H1 (cell line): ENCODE data around the gene CLEC10A. TPM values are rescaled to one million over a fixed set of nuclear protein-coding genes. Genes with fewer than 3 reads are reported as not detected.

ENCODE experiments used
- CTCF ChIA-PET: fragments of 300-600 bp; sonication (Branson Sonifier 250); formaldehyde crosslinking; loops from one replicate; lab custom pipeline; 2021; ENCODE audit not compliant: partially characterized antibody; lab: Charles Lee
- POLR2A ChIA-PET: fragments of 300-600 bp; sonication (Branson Sonifier 250); formaldehyde crosslinking; loops from one replicate; lab custom pipeline; 2021; ENCODE audit warnings: inconsistent platforms; ENCODE audit not compliant: partially characterized antibody; lab: Charles Lee
- DNase-seq, 2 experiments: peaks; one replicate each; pipeline versions ENCODE4 v3.0.0 to v3.0.0-alpha.2; 2010 to 2022; ENCODE audit warnings: low spot score in 2 of 2, low read depth in 1 of 2, mixed read lengths in 1 of 2
- FAIRE-seq: peaks from 2 replicates; lab custom pipeline; 2011; peaks lifted over from hg19 to GRCh38; lab: Jason Lieb, UNC
- H2AFZ ChIP-seq: 2 replicates; pipeline ENCODE4 v1.8.1; 2012; ENCODE audit warnings: low read length, inconsistent platforms
- H2AK5ac ChIP-seq: 2 replicates; pipeline ENCODE4 v1.6.1; 2013; ENCODE audit warnings: low read depth, low read length
- H2BK120ac ChIP-seq: replicated peaks from 2 replicates; pipeline ENCODE3; 2013; ENCODE audit warnings: low read depth, low read length, inconsistent platforms
- H2BK12ac ChIP-seq: 2 replicates; pipeline ENCODE4 v1.6.1; 2013; ENCODE audit warnings: low read depth, low read length
- H2BK15ac ChIP-seq: 2 replicates; pipeline ENCODE4 v1.6.1; 2013; ENCODE audit warnings: low read length
- H2BK20ac ChIP-seq: 2 replicates; pipeline ENCODE4 v1.6.1; 2013; ENCODE audit warnings: low read length
- H2BK5ac ChIP-seq: 2 replicates; pipeline ENCODE4 v1.6.1; 2013; ENCODE audit warnings: low read depth, low read length
- H3K14ac ChIP-seq: 2 replicates; pipeline ENCODE4 v1.6.1; 2013; ENCODE audit warnings: inconsistent platforms; ENCODE audit not compliant: insufficient read length
- H3K18ac ChIP-seq: 2 replicates; pipeline ENCODE4 v1.6.1; 2013; ENCODE audit warnings: low read length; ENCODE audit errors: extremely low read depth
- H3K23ac ChIP-seq: 2 replicates; pipeline ENCODE4 v1.6.1; 2013; ENCODE audit warnings: inconsistent platforms; ENCODE audit not compliant: insufficient read length
- H3K23me2 ChIP-seq: 2 replicates; pipeline ENCODE4 v1.6.1; 2013; ENCODE audit warnings: low read depth, low read length
- H3K27ac ChIP-seq: 2 replicates; pipeline ENCODE4 v1.6.1; 2011; ENCODE audit warnings: low read depth, low read length, inconsistent platforms
- H3K27me3 ChIP-seq, 4 experiments: replicated peaks in 1 of 4; 1 replicate in 1 of 4; 2 replicates in 3 of 4; pipeline versions ENCODE4 v1.6.1 to v1.8.1; 2011 to 2013; ENCODE audit warnings: low read length in 3 of 4, mild to moderate bottlenecking in 3 of 4, inconsistent platforms in 2 of 4, mixed read lengths in 2 of 4, moderate library complexity in 1 of 4; ENCODE audit not compliant: control insufficient read depth in 3 of 4, insufficient read depth in 3 of 4; ENCODE audit errors: extremely low read depth in 1 of 4
- H3K36me3 ChIP-seq, 4 experiments: 2 replicates each; pipeline versions ENCODE4 v1.6.1 to v1.8.1; 2011 to 2013; ENCODE audit warnings: mild to moderate bottlenecking in 4 of 4, low read length in 3 of 4, moderate library complexity in 2 of 4, control low read depth in 1 of 4, inconsistent platforms in 1 of 4; ENCODE audit not compliant: insufficient read depth in 4 of 4, control insufficient read depth in 2 of 4
- H3K4ac ChIP-seq: replicated peaks from 2 replicates; pipeline ENCODE3; 2013; ENCODE audit warnings: low read length, low read depth, mixed read lengths, inconsistent platforms; ENCODE audit not compliant: insufficient read length
- H3K4me1 ChIP-seq, 4 experiments: replicated peaks in 1 of 4; 1 replicate in 1 of 4; 2 replicates in 3 of 4; pipeline versions ENCODE4 v1.6.1 to v1.8.1; 2011 to 2013; ENCODE audit warnings: low read length in 3 of 4, inconsistent platforms in 2 of 4, mixed read lengths in 1 of 4; ENCODE audit not compliant: insufficient read depth in 4 of 4, control insufficient read depth in 3 of 4
- H3K4me2 ChIP-seq, 2 experiments: 2 replicates each; pipeline versions ENCODE4 v1.6.1 to v1.8.1; 2011 to 2013; ENCODE audit warnings: low read depth in 2 of 2, low read length in 2 of 2, control low read depth in 1 of 2, inconsistent platforms in 1 of 2, mild to moderate bottlenecking in 1 of 2; ENCODE audit not compliant: insufficient read depth in 1 of 2
- H3K4me3 ChIP-seq, 4 experiments: fragments of 200-600, 300-600 bp in 1 of 4; sonication (generic), shearing (Covaris generic), sonication (Bioruptor Twin) in 1 of 4; 2 replicates each; pipeline versions ENCODE4 v1.5.1 to v1.8.1; 2011 to 2016; ENCODE audit warnings: low read length in 4 of 4, low read depth in 3 of 4, control low read depth in 2 of 4, inconsistent platforms in 2 of 4, mild to moderate bottlenecking in 2 of 4, mixed read lengths in 1 of 4, moderate library complexity in 1 of 4; ENCODE audit not compliant: insufficient read depth in 2 of 4; ENCODE audit errors: extremely low read depth in 1 of 4
- H3K56ac ChIP-seq: replicated peaks from 2 replicates; pipeline ENCODE3; 2013; ENCODE audit warnings: low read depth, mild to moderate bottlenecking, mixed read lengths, low read length, inconsistent platforms; ENCODE audit not compliant: insufficient read length
- H3K79me1 ChIP-seq: 2 replicates; pipeline ENCODE4 v1.6.1; 2013; ENCODE audit warnings: low read depth, low read length, control low read depth
- H3K79me2 ChIP-seq, 2 experiments: 2 replicates each; pipeline versions ENCODE4 v1.6.1 to v1.8.1; 2012 to 2013; ENCODE audit warnings: low read length in 2 of 2, mild to moderate bottlenecking in 2 of 2, inconsistent platforms in 1 of 2; ENCODE audit not compliant: insufficient read depth in 2 of 2, control insufficient read depth in 1 of 2
- H3K9ac ChIP-seq, 4 experiments: replicated peaks in 1 of 4; 1 replicate in 1 of 4; 2 replicates in 3 of 4; pipeline versions ENCODE4 v1.6.1 to v1.8.1; 2011 to 2013; ENCODE audit warnings: low read depth in 3 of 4, low read length in 3 of 4, control low read depth in 2 of 4, mild to moderate bottlenecking in 2 of 4, moderate library complexity in 2 of 4, inconsistent platforms in 1 of 4; ENCODE audit errors: extremely low read depth in 1 of 4
- H3K9me3 ChIP-seq, 2 experiments: 2 replicates each; pipeline versions ENCODE4 v1.6.1 to v1.8.1; 2012 to 2013; ENCODE audit warnings: mild to moderate bottlenecking in 2 of 2, moderate library complexity in 2 of 2, control low read depth in 1 of 2, inconsistent platforms in 1 of 2, low read depth in 1 of 2, low read length in 1 of 2, mixed read lengths in 1 of 2; ENCODE audit not compliant: insufficient read depth in 2 of 2
- H4K20me1 ChIP-seq, 2 experiments: replicated peaks in 1 of 2; 2 replicates each; pipeline versions ENCODE3 to v1.8.1; 2011 to 2013; ENCODE audit warnings: inconsistent platforms in 2 of 2, low read length in 2 of 2, mild to moderate bottlenecking in 1 of 2; ENCODE audit not compliant: insufficient read depth in 2 of 2, control insufficient read depth in 1 of 2
- H4K5ac ChIP-seq: 2 replicates; pipeline ENCODE4 v1.6.1; 2013; ENCODE audit warnings: low read length, low read depth, mixed read lengths, inconsistent platforms; ENCODE audit not compliant: insufficient read length
- H4K8ac ChIP-seq: 2 replicates; pipeline ENCODE4 v1.8.0; 2013; ENCODE audit warnings: mild to moderate bottlenecking, moderate library complexity, low read length, inconsistent platforms; ENCODE audit not compliant: insufficient read depth; ENCODE audit errors: extremely low read depth
- H4K91ac ChIP-seq: replicated peaks from 2 replicates; pipeline ENCODE3; 2013; ENCODE audit warnings: low read length, mixed read lengths, inconsistent platforms; ENCODE audit not compliant: insufficient read length
- SIX5 ChIP-seq: IDR thresholded peaks from 2 replicates; pipeline ENCODE4 v1.6.1; 2011; ENCODE audit warnings: mild to moderate bottlenecking, low read depth, low read length
- WGBS, 2 experiments: shearing (Covaris generic) in 1 of 2; methylation state at CpG; one replicate each; pipeline versions ENCODE4 v1.1.6 to v1.1.7; 2013 to 2015; ENCODE audit warnings: low lambda C conversion rate in 2 of 2, mixed read lengths in 2 of 2, inconsistent platforms in 1 of 2, low coverage in 1 of 2, missing lambda C conversion rate in 1 of 2; ENCODE audit not compliant: insufficient replicate concordance in 2 of 2, insufficient coverage in 1 of 2, insufficient read length in 1 of 2; ENCODE audit errors: extremely low coverage in 1 of 2, missing lambda C conversion rate in 1 of 2; 5-methylcytosine and 5-hydroxymethylcytosine counted together
- polyA plus RNA-seq, 7 experiments: library from polyadenylated mRNA; depleted of rRNA in 3 of 7; stranded (reverse) in 5 of 7; unstranded in 2 of 7; fragments of >200 nt in 5 of 7; fragments of 200-250 nt in 2 of 7; gene quantifications; 1 replicate in 5 of 7; 2 replicates in 1 of 7; 4 replicates in 1 of 7; pipeline versions ENCODE4 v1.2.1 to v1.2.3, GENCODE V29; 2011 to 2013; ENCODE audit warnings: missing spikeins in 2 of 7, mixed read lengths in 2 of 7
- total RNA-seq: library from RNA; stranded (reverse); fragmentation: NEBNext Ultra II Directional; extraction: Animal tissue kit (Norgen Biotek cat#: 25700); gene quantifications from 2 replicates; pipeline ENCODE4 v1.2.1, GENCODE V29; 2021

Gene CLEC10A
- total and polyA plus RNA-seq, 2 of the 8 experiments (the other 6 are each of a cell fraction or from before 2014, with no cell fraction given), result not detected

DNA sequence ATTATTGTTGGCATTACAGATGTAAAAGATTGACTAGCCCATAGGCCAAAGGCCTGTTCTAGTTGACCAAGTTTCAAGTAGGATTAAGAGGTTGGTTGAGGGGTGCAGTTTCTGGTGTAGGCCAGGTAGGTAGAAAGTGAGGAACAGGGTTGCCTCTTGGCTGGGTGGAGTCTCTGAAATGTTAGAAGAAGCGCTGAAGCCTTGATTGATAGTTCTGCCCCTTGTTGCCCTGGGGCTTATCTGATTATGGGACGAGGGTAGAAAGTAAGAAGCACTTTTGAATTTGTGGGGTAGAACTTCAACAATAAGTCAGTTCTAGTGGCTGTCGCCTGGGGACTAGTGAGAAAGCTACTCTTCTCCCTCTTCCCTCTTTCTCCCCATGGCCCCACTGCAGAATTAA lies 51.0 kb downstream of the CLEC10A start:
- no peak for TF ChIP-seq SIX5
- no peak for FAIRE-seq
- H3K27ac ChIP-seq, result no peak overlapping the region

More for the DNA sequence above, 51.0 kb downstream of the CLEC10A start:
- Histone ChIP-seq H2BK120ac (no peak overlapping the region), H3K14ac (no peak overlapping the region), H2BK20ac (no peak overlapping the region), H3K9me3 (no peaks in the 10 kb centered on the region), H2BK5ac (no peak overlapping the region), H3K4me1 (no peaks in the 10 kb centered on the region; a peak in 1 of 7 replicates), H4K8ac (no peak overlapping the region), H3K27me3 (0 out of 7 replicates have a peak, but pooled peaks cover 0 to 5% (median 0%) of the 10 kb centered on the region in 4 experiments), H2BK12ac (no peak overlapping the region), H3K18ac (no peak overlapping the region), H4K20me1 (no peaks in the 10 kb centered on the region), H2BK15ac (no peak overlapping the region), H3K23ac (no peak overlapping the region), H2AFZ (no peak overlapping the region), H3K79me2 (no peaks in the 10 kb centered on the region), H3K56ac (no peak overlapping the region), H3K79me1 (no peaks in the 10 kb centered on the region), H4K5ac (no peak overlapping the region), H3K4ac (no peak overlapping the region), H3K9ac (no peak overlapping the region), H3K36me3 (peaks cover 0 to 8% (median 3%) of the 10 kb centered on the region in 4 experiments; a peak in 1 of 8 replicates), H2AK5ac (no peak overlapping the region), H3K23me2 (no peaks in the 10 kb centered on the region), H3K4me3 (no peak overlapping the region), H3K4me2 (no peak overlapping the region), H4K91ac (no peak overlapping the region)
- CTCF ChIA-PET, result interaction anchor here (1.1 kb wide), 1 partner anchor 16 kb away, joined by 3 read pairs; no protein-coding TSS in a partner anchor
- WGBS, 2 experiments, result 80% methylated on average over 3 of the region's 3 CpGs; no CpG with 5 or more reads in 1 of the 2 experiments
- no peak for DNase-seq
- POLR2A ChIA-PET, result no interaction called here
